ENCODE data around the gene ZAP70. TPM values are rescaled to one million over a fixed set of nuclear protein-coding genes. Genes with fewer than 3 reads are reported as not detected.
A peak's percentile ranks its signal among the peaks of the same experiment; 100 is the strongest.

The ZAP70 gene
- total and polyA plus RNA-seq, 2 of the 13 experiments (the other 11 are each of a cell fraction or from before 2014, with no cell fraction given), result 0.51 to 4.0 TPM

DNA sequence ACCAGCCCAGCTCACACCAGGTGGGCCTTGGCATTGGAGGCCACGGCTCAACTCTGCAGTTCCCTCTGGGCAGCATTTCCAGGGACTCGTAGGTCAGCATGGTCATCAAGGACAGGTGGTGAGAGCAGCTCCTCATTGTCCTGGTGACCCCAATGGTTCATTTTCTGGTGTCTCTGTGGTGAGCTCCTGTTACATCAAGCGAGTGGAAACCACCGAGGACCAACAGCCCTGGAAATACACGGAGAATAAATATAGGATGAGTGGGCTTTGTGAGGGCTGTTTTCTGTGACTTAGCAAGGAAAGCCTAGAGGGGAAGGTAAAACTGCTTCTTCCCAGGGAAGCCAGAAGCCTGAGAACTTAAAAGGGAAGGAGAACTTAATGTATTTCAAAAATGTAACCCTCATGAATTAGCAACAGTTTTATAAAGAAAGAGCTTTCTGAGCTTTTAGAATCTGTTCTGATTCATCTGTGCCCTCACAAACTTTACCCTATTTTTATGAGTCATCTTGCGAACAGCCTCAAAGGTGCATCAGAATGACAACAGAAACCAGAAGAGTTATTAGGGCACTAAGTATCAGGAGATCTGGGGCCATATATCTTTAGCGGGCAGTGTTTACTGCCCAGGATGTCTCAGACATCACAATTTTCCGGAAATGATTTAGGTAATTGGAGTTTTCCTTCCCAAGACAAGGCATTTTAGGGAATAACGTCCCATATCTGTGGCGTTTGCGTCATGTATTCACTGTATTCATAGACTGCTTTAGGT lies 25.1 kb upstream of the ZAP70 start:
- Histone ChIP-seq H3K9me3 (ENCODE audit: low read length) (no peaks in the 10 kb centered on the region), H3K36me3 (replicated peaks in 1 of 2; ENCODE audit: control insufficient read depth in 1 of 2, insufficient read depth in 2 of 2, low read length in 2 of 2) (no peaks in the 10 kb centered on the region), H3K4me3 (replicated peaks in 1 of 3; ENCODE audit: insufficient read depth in 1 of 3, low read depth in 2 of 3, low read length in 3 of 3) (no peak overlapping the region), H3K27me3 (ENCODE audit: control insufficient read depth in 1 of 2, insufficient read depth in 2 of 2, low read length in 2 of 2) (no peaks in the 10 kb centered on the region), H3K27ac (ENCODE audit: extremely low read length, insufficient read depth, low read length) (no peak overlapping the region), H3K4me2 (ENCODE audit: low read depth, low read length) (no peak overlapping the region), H3K9ac (ENCODE audit: insufficient read depth, low read depth, low read length) (no peak overlapping the region), H3K79me2 (ENCODE audit: insufficient read depth, low read length) (no peaks in the 10 kb centered on the region), H3K4me1 (ENCODE audit: insufficient read depth, low read length) (no peaks in the 10 kb centered on the region), H2AFZ (ENCODE audit: low read length) (no peak overlapping the region), H4K20me1 (ENCODE audit: insufficient read depth, low read length) (no peaks in the 10 kb centered on the region)
- intact Hi-C loops (cut with micrococcal nuclease; ENCODE audit: unreplicated experiment), result no loop called here
- BruUV-seq (replicated peaks), result no TSS peak
- ATAC-seq (peak; percentile 52), FAIRE-seq (no peak), DNase-seq (ENCODE audit: low spot score) (no peak)
- POLR2A ChIA-PET, result no interaction called here
- 49% methylated on average over 11 of the region's 11 CpGs for WGBS (ENCODE audit: low lambda C conversion rate)
- in situ Hi-C loops (cut with HindIII; ENCODE audit: extremely low pct_ligation_motif_present, low pct_unique_long_range_greater_than_20kb), result no loop called here
- CTCF ChIA-PET (ENCODE audit: low intra/inter-chr PET ratio, low total read pairs), result no interaction called here
- no peak for TF ChIP-seq ATF1 (CRISPR knock-in tag; IDR thresholded peaks at IDR 0.05)
- no peak for TF ChIP-seq ZNF737 (CRISPR knock-in tag; IDR thresholded peaks at IDR 0.05; ENCODE audit: borderline replicate concordance)
- no peak for TF ChIP-seq RBFOX2 (IDR thresholded peaks at IDR 0.05; ENCODE audit: low read depth, low read length)
- TF ChIP-seq ZNF143 (CRISPR knock-in tag; IDR thresholded peaks at IDR 0.05), result no peak
- no peak for TF ChIP-seq SIX1 (CRISPR knock-in tag; IDR thresholded peaks at IDR 0.05; ENCODE audit: borderline replicate concordance)
- TF ChIP-seq THAP9 (CRISPR knock-in tag; IDR thresholded peaks at IDR 0.05; ENCODE audit: borderline replicate concordance), result no peak
- TF ChIP-seq ZNF598 (CRISPR knock-in tag; IDR thresholded peaks at IDR 0.05; ENCODE audit: borderline replicate concordance), result no peak
- no peak for TF ChIP-seq ZNF567 (CRISPR knock-in tag; IDR thresholded peaks at IDR 0.05; ENCODE audit: borderline replicate concordance)
- TF ChIP-seq ZBED4 (CRISPR knock-in tag; IDR thresholded peaks at IDR 0.05; ENCODE audit: borderline replicate concordance), result no peak
- TF ChIP-seq ZNF510 (CRISPR knock-in tag; IDR thresholded peaks at IDR 0.05; ENCODE audit: low read depth), result no peak
- TF ChIP-seq BATF2 (CRISPR knock-in tag; IDR thresholded peaks at IDR 0.05), result no peak
- TF ChIP-seq DR1 (CRISPR knock-in tag; IDR thresholded peaks at IDR 0.05), result no peak
- no peak for TF ChIP-seq PAX8 (CRISPR knock-in tag; IDR thresholded peaks at IDR 0.05; ENCODE audit: borderline replicate concordance)
- TF ChIP-seq SKI (IDR thresholded peaks at IDR 0.05; ENCODE audit: partially characterized antibody), result no peak
- TF ChIP-seq YEATS4 (CRISPR knock-in tag; IDR thresholded peaks at IDR 0.05; ENCODE audit: borderline replicate concordance), result no peak
